Mucosa of stomach (tissue), 1 donor: ENCODE measurements around the gene VRK3.
"Not testable (repeated sequence)": the region's sequence is repeated elsewhere in the genome, so short reads cannot be mapped to it uniquely, and the experiment has no call there.

Source experiments
- H3K27me3 ChIP-seq: one replicate; pipeline ENCODE4 v1.7.0; 2013; ENCODE audit warnings: mild to moderate bottlenecking, low read length; ENCODE audit not compliant: control insufficient read depth, insufficient read depth
- H3K36me3 ChIP-seq: one replicate; pipeline ENCODE4 v1.7.0; 2013; ENCODE audit warnings: low read length; ENCODE audit not compliant: control insufficient read depth, insufficient read depth
- H3K4me1 ChIP-seq: one replicate; pipeline ENCODE4 v1.7.0; 2013; ENCODE audit warnings: mild to moderate bottlenecking, low read length; ENCODE audit not compliant: control insufficient read depth, insufficient read depth
- H3K4me3 ChIP-seq: one replicate; pipeline ENCODE4 v1.7.0; 2013; ENCODE audit warnings: low read length
- H3K9ac ChIP-seq: one replicate; pipeline ENCODE4 v1.7.0; 2013; ENCODE audit warnings: mild to moderate bottlenecking, low read length, moderate library complexity
- H3K9me3 ChIP-seq: one replicate; pipeline ENCODE4 v1.7.0; 2013; ENCODE audit warnings: mild to moderate bottlenecking, low read length, moderate library complexity; ENCODE audit not compliant: control insufficient read depth
- donor health status: Pancreatic carcinoma.

Gene VRK3

GRCh38 chr19:49981603-49982593, 43.3 kb downstream of the VRK3 start:
- H3K4me3 ChIP-seq = no peak overlapping the region
- H3K4me1 ChIP-seq = no peaks in the 10 kb centered on the region
- no peak overlapping the region for H3K9ac ChIP-seq
- peaks cover 11% of the 10 kb centered on the region for H3K36me3 ChIP-seq
- H3K9me3 ChIP-seq = no peaks in the 10 kb centered on the region
- H3K27me3 ChIP-seq = no peaks in the 10 kb centered on the region

- H3K4me1 ChIP-seq = no peaks in the 10 kb centered on the region
- H3K9ac ChIP-seq = no peak overlapping the region
- no peaks in the 10 kb centered on the region for H3K27me3 ChIP-seq
- H3K36me3 ChIP-seq = peaks cover 6% of the 10 kb centered on the region
- no peak overlapping the region for H3K4me3 ChIP-seq
- H3K9me3 ChIP-seq = no peaks in the 10 kb centered on the region
These were observed 46.8 kb downstream of the VRK3 start for GRCh38 chr19:49978324-49978723.

- H3K4me3 ChIP-seq = no peak overlapping the region
- H3K9ac ChIP-seq = no peak overlapping the region
- no peaks in the 10 kb centered on the region for H3K27me3 ChIP-seq
- H3K4me1 ChIP-seq = no peaks in the 10 kb centered on the region
- no peaks in the 10 kb centered on the region for H3K9me3 ChIP-seq
- peaks cover 6% of the 10 kb centered on the region for H3K36me3 ChIP-seq
These were observed 47.3 kb downstream of the VRK3 start for GRCh38 chr19:49977881-49978280.

- H3K4me3 ChIP-seq = no peak overlapping the region
- H3K9me3 ChIP-seq = no peaks in the 10 kb centered on the region
- H3K9ac ChIP-seq = no peak overlapping the region
- H3K36me3 ChIP-seq = peaks cover 6% of the 10 kb centered on the region
- H3K4me1 ChIP-seq = no peaks in the 10 kb centered on the region
- H3K27me3 ChIP-seq = no peaks in the 10 kb centered on the region
These were observed 48.1 kb downstream of the VRK3 start for GRCh38 chr19:49977076-49977475.

GRCh38 chr19:49976496-49976895, 48.7 kb downstream of the VRK3 start:
- no peaks in the 10 kb centered on the region for H3K9me3 ChIP-seq
- H3K9ac ChIP-seq = no peak overlapping the region
- peaks cover 6% of the 10 kb centered on the region for H3K36me3 ChIP-seq
- H3K27me3 ChIP-seq = no peaks in the 10 kb centered on the region
- no peaks in the 10 kb centered on the region for H3K4me1 ChIP-seq
- no peak overlapping the region for H3K4me3 ChIP-seq

GRCh38 chr19:49975051-49975450, 50.1 kb downstream of the VRK3 start:
- H3K4me1 ChIP-seq = no peaks in the 10 kb centered on the region
- H3K4me3 ChIP-seq = no peak overlapping the region
- peaks cover 6% of the 10 kb centered on the region for H3K36me3 ChIP-seq
- no peaks in the 10 kb centered on the region for H3K9me3 ChIP-seq
- H3K9ac ChIP-seq = no peak overlapping the region
- no peaks in the 10 kb centered on the region for H3K27me3 ChIP-seq

- Histone ChIP-seq H3K27me3 (no peaks in the 10 kb centered on the region), H3K4me1 (no peaks in the 10 kb centered on the region), H3K9me3 (no peaks in the 10 kb centered on the region), H3K9ac (no peak overlapping the region), H3K36me3 (peaks cover 6% of the 10 kb centered on the region), H3K4me3 (no peak overlapping the region)
These were observed 51.2 kb downstream of the VRK3 start for GRCh38 chr19:49973987-49974386.

- no peaks in the 10 kb centered on the region for H3K36me3 ChIP-seq
- H3K9me3 ChIP-seq = no peaks in the 10 kb centered on the region
- no peaks in the 10 kb centered on the region for H3K4me1 ChIP-seq
- H3K27me3 ChIP-seq = no peaks in the 10 kb centered on the region
- H3K9ac ChIP-seq = no peak overlapping the region
- H3K4me3 ChIP-seq = no peak overlapping the region
These were observed 52.3 kb downstream of the VRK3 start for GRCh38 chr19:49972841-49973240.

GRCh38 chr19:49971991-49972411, 53.2 kb downstream of the VRK3 start:
- Histone ChIP-seq H3K36me3 (no peaks in the 10 kb centered on the region), H3K9ac (no peak overlapping the region), H3K9me3 (no peaks in the 10 kb centered on the region), H3K4me3 (no peak overlapping the region), H3K27me3 (no peaks in the 10 kb centered on the region), H3K4me1 (no peaks in the 10 kb centered on the region)

GRCh38 chr19:49969355-49969754, 55.8 kb downstream of the VRK3 start:
- H3K4me3 ChIP-seq = not testable (repeated sequence)

GRCh38 chr19:49968279-49968922, 56.8 kb downstream of the VRK3 start:
- no peaks in the 10 kb centered on the region for H3K27me3 ChIP-seq
- H3K9ac ChIP-seq = no peak overlapping the region
- H3K9me3 ChIP-seq = no peaks in the 10 kb centered on the region
- no peaks in the 10 kb centered on the region for H3K36me3 ChIP-seq
- H3K4me1 ChIP-seq = no peaks in the 10 kb centered on the region
- H3K4me3 ChIP-seq = no peak overlapping the region

More at GRCh38 chr19:49969355-49969754, 55.8 kb downstream of the VRK3 start:
- H3K36me3 ChIP-seq, H3K9me3 ChIP-seq, H3K4me1 ChIP-seq, H3K9ac ChIP-seq, H3K27me3 ChIP-seq: not testable (repeated sequence)

- not testable (repeated sequence) for H3K27me3 ChIP-seq, H3K4me3 ChIP-seq, H3K9ac ChIP-seq, H3K9me3 ChIP-seq, H3K36me3 ChIP-seq, H3K4me1 ChIP-seq
These were observed 64.2 kb downstream of the VRK3 start, which contains the start of gene SIGLEC11 for GRCh38 chr19:49960980-49961379. SIGLEC11 (minus strand) TSS chr19:49961172; CDS start chr19:49961081, 91 bp downstream.
